Thyroid gland (tissue), 4 donors: ENCODE data around the gene KCNQ2. TPM values are rescaled to one million over a fixed set of nuclear protein-coding genes. Genes with fewer than 3 reads are reported as not detected.

Experiments
- DNase-seq, 2 donors: peaks; one replicate each; pipeline ENCODE4 v3.0.0-alpha.2; 2019
- H3K27ac ChIP-seq, 3 donors: fragments of 200-600 bp; sonication (generic); 1 replicate in 2 of 3; 2 replicates in 1 of 3; pipeline ENCODE4 v1.5.1; 2016 to 2019; ENCODE audit warnings: mild to moderate bottlenecking in 1 of 3, moderate library complexity in 1 of 3
- H3K27me3 ChIP-seq: fragments of 200-600 bp; sonication (generic); one replicate; pipeline ENCODE4 v1.5.1; 2019
- H3K36me3 ChIP-seq, 2 donors: fragments of 200-600 bp; sonication (generic); one replicate each; pipeline ENCODE4 v1.5.1; 2016 to 2019
- H3K4me1 ChIP-seq, 2 donors: fragments of 200-600 bp; sonication (generic); one replicate each; pipeline ENCODE4 v1.5.1; 2017 to 2019
- H3K4me3 ChIP-seq, 3 donors: fragments of 200-600 bp; sonication (generic); replicated peaks in 1 of 3; 1 replicate in 2 of 3; 2 replicates in 1 of 3; pipeline ENCODE4 v1.5.1; 2016; ENCODE audit warnings: mild to moderate bottlenecking in 1 of 3
- H3K9me3 ChIP-seq: fragments of 200-600 bp; sonication (generic); one replicate; pipeline ENCODE4 v1.5.1; 2017
- CTCF ChIP-seq, 6 experiments: fragments of 200-600 bp in 3 of 6; fragments of 450-650 bp in 3 of 6; sonication (generic) in 3 of 6; IDR thresholded peaks; one replicate each; pipeline ENCODE4 v1.5.1; 2016 to 2019; ENCODE audit warnings: antibody characterized with exemption in 6 of 6, mild to moderate bottlenecking in 2 of 6, inconsistent platforms in 1 of 6, moderate library complexity in 1 of 6
- POLR2A ChIP-seq, 2 donors: fragments of 450-650 bp; IDR thresholded peaks; one replicate each; pipeline ENCODE4 v1.6.1; 2017; ENCODE audit warnings: antibody characterized with exemption in 2 of 2, mild to moderate bottlenecking in 2 of 2, moderate library complexity in 1 of 2
- WGBS, 2 donors: methylation state at CpG; one replicate each; pipeline ENCODE4 v1.1.5; 2017; 5-methylcytosine and 5-hydroxymethylcytosine counted together
- intact Hi-C: fragments of 100-400 bp; cut with DNase I; formaldehyde crosslinking; loops from one replicate; pipeline ENCODE4 v1.15.1; 2023
- total RNA-seq, 4 donors: library from RNA; depleted of rRNA; stranded (reverse); fragments of >200 nt; gene quantifications; one replicate each; pipeline ENCODE4 v1.2.3, GENCODE V29; 2016

The KCNQ2 gene
- total RNA-seq, 4 donors from 2014 or later = 0.11 to 0.27 TPM; not detected in 2

GRCh38 chr20:63424613-63425012, 47.8 kb downstream of the KCNQ2 start:
- no peak for DNase-seq
- intact Hi-C loops = no loop called here
- no peak for TF ChIP-seq CTCF (IDR thresholded peaks at IDR 0.05)
- TF ChIP-seq POLR2A (IDR thresholded peaks at IDR 0.05) = no peak
- H3K27me3 ChIP-seq = no peaks in the 10 kb centered on the region
- no peak overlapping the region for H3K4me3 ChIP-seq
- no peaks in the 10 kb centered on the region for H3K4me1 ChIP-seq
- H3K36me3 ChIP-seq = no peaks in the 10 kb centered on the region
- no peak overlapping the region for H3K27ac ChIP-seq
- no peaks in the 10 kb centered on the region for H3K9me3 ChIP-seq
- WGBS, 2 donors = 89 to 91% methylated on average over 25 of the region's 25 CpGs

- TF ChIP-seq POLR2A (IDR thresholded peaks at IDR 0.05) = no peak
- no peak for TF ChIP-seq CTCF (IDR thresholded peaks at IDR 0.05)
- intact Hi-C loops = no loop called here
- 81 to 91% methylated on average over 7 to 20 of the region's 21 CpGs for WGBS, 2 donors
- Histone ChIP-seq H3K4me1 (no peaks in the 10 kb centered on the region), H3K36me3 (no peaks in the 10 kb centered on the region), H3K4me3 (no peak overlapping the region), H3K9me3 (no peaks in the 10 kb centered on the region), H3K27ac (no peak overlapping the region), H3K27me3 (no peaks in the 10 kb centered on the region)
- no peak for DNase-seq
Observed at GRCh38 chr20:63423751-63424150, 48.7 kb downstream of the KCNQ2 start.

GRCh38 chr20:63422653-63423052, 49.8 kb downstream of the KCNQ2 start:
- no peaks in the 10 kb centered on the region for H3K36me3 ChIP-seq
- no peaks in the 10 kb centered on the region for H3K9me3 ChIP-seq
- DNase-seq = no peak
- H3K4me1 ChIP-seq = no peaks in the 10 kb centered on the region
- WGBS, 2 donors = 70 to 78% methylated on average over 22 to 24 of the region's 25 CpGs
- H3K4me3 ChIP-seq = no peak overlapping the region
- intact Hi-C loops = no loop called here
- TF ChIP-seq CTCF (IDR thresholded peaks at IDR 0.05) (no peak), POLR2A (IDR thresholded peaks at IDR 0.05) (no peak)
- H3K27me3 ChIP-seq = no peaks in the 10 kb centered on the region
- H3K27ac ChIP-seq = no peak overlapping the region

- Histone ChIP-seq H3K4me1 (no peaks in the 10 kb centered on the region), H3K27ac (no peak overlapping the region), H3K9me3 (no peaks in the 10 kb centered on the region), H3K4me3 (no peak overlapping the region), H3K27me3 (no peaks in the 10 kb centered on the region), H3K36me3 (no peaks in the 10 kb centered on the region)
- DNase-seq = no peak
- TF ChIP-seq POLR2A (IDR thresholded peaks at IDR 0.05) = no peak
- TF ChIP-seq CTCF (IDR thresholded peaks at IDR 0.05) = no peak
- intact Hi-C loops = no loop called here
- WGBS, 2 donors = 70 to 100% methylated on average over 2 to 3 of the region's 17 CpGs
Observed at GRCh38 chr20:63421913-63422312, 50.5 kb downstream of the KCNQ2 start.

- WGBS, 2 donors = 58 to 83% methylated on average over 18 to 22 of the region's 29 CpGs
- Histone ChIP-seq H3K36me3 (no peaks in the 10 kb centered on the region), H3K4me1 (no peaks in the 10 kb centered on the region), H3K27ac (no peak overlapping the region), H3K9me3 (no peaks in the 10 kb centered on the region), H3K27me3 (no peaks in the 10 kb centered on the region), H3K4me3 (no peak overlapping the region)
- intact Hi-C loops = no loop called here
- no peak for TF ChIP-seq CTCF (IDR thresholded peaks at IDR 0.05)
- no peak for TF ChIP-seq POLR2A (IDR thresholded peaks at IDR 0.05)
- no peak for DNase-seq
Observed at GRCh38 chr20:63421094-63421692, 51.3 kb downstream of the KCNQ2 start.
